Upper lobe of right lung (tissue), 1 donor: ENCODE measurements around the gene STK39. TPM values are rescaled to one million over a fixed set of nuclear protein-coding genes. Genes with fewer than 3 reads are reported as not detected.

Source experiments
- ATAC-seq: fragments of 200-7000 bp; cut with Tn5 transposase; one replicate; pipeline ENCODE4 v1.9.1; 2020; ENCODE audit warnings: mild to moderate bottlenecking, moderate library complexity
- DNase-seq: peaks from one replicate; pipeline ENCODE4 v3.0.0-alpha.2; 2020
- H3K27ac ChIP-seq: fragments of 200-600 bp; one replicate; pipeline ENCODE4 v1.8.0; 2022
- H3K27me3 ChIP-seq: fragments of 200-600 bp; one replicate; pipeline ENCODE4 v1.8.0; 2022; ENCODE audit warnings: mild to moderate bottlenecking
- H3K36me3 ChIP-seq: fragments of 200-600 bp; one replicate; pipeline ENCODE4 v1.8.0; 2022
- H3K4me1 ChIP-seq: fragments of 200-600 bp; one replicate; pipeline ENCODE4 v1.8.0; 2022
- H3K4me3 ChIP-seq: fragments of 200-600 bp; one replicate; pipeline ENCODE4 v1.8.0; 2022; ENCODE audit warnings: mild to moderate bottlenecking
- H3K9me3 ChIP-seq: fragments of 200-600 bp; one replicate; pipeline ENCODE4 v1.8.0; 2022
- intact Hi-C: fragments of 100-400 bp; cut with DNase I; formaldehyde crosslinking; loops from one replicate; pipeline ENCODE4 v1.11.0; 2022
- total RNA-seq: library from RNA; stranded (reverse); fragmentation: NEBNext Ultra II Directional; extraction: Animal tissue kit (Norgen Biotek cat#: 25700); gene quantifications from one replicate; pipeline ENCODE4 v1.2.1, GENCODE V29; 2021
- TF ChIP-seq, protein P1 (sequence below): fragments of 200-600 bp; IDR thresholded peaks from one replicate; pipeline ENCODE4 v1.8.0; 2022; ENCODE audit warnings: antibody characterized with exemption
- donor health status: DM: no; HTN: yes; CAD: no; lungs with severe emphysema.

The STK39 gene
- total RNA-seq, 1 donor from 2014 or later, result 13.2 TPM

DNA sequence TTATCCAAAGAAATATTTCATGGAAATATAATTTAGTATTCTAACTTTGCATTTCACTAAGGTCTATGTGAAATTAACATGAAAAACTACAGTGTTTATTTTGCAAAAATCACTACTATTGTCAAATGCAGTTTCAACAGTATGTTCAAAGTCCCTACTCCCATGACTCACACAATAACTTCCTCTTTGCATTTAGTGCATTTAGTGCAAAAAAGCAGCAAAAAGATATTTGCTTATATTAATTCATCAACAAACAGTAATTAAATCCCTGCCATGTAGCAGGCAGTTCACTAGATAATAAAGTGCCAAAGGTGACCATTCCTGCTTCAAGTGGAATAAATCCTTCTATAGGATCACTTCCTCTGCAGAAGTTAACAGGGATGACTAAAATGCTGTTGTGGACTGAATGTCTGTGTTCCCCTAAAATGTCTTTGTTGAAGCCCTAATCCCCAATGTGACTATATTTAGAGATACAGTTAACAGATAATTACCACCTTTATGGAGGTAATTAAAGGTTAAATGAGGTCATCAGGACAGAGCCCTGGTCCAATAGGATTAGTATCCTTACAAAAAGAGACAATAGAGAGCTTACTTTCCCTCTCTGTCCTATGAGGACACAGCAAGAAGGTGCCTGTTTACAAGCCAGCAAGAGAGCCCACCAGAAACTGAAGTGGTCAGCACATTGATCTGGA, 61.7 kb downstream of the STK39 start:
- Histone ChIP-seq H3K36me3 (peaks cover 10% of the 10 kb centered on the region), H3K27me3 (no peaks in the 10 kb centered on the region), H3K4me1 (peaks cover 22% of the 10 kb centered on the region), H3K27ac (no peak overlapping the region), H3K4me3 (no peak overlapping the region), H3K9me3 (no peaks in the 10 kb centered on the region)
- intact Hi-C loops, result no loop called here
- ATAC-seq (no peak), DNase-seq (no peak)
- TF ChIP-seq, protein P1, sequence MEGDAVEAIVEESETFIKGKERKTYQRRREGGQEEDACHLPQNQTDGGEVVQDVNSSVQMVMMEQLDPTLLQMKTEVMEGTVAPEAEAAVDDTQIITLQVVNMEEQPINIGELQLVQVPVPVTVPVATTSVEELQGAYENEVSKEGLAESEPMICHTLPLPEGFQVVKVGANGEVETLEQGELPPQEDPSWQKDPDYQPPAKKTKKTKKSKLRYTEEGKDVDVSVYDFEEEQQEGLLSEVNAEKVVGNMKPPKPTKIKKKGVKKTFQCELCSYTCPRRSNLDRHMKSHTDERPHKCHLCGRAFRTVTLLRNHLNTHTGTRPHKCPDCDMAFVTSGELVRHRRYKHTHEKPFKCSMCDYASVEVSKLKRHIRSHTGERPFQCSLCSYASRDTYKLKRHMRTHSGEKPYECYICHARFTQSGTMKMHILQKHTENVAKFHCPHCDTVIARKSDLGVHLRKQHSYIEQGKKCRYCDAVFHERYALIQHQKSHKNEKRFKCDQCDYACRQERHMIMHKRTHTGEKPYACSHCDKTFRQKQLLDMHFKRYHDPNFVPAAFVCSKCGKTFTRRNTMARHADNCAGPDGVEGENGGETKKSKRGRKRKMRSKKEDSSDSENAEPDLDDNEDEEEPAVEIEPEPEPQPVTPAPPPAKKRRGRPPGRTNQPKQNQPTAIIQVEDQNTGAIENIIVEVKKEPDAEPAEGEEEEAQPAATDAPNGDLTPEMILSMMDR, result no peak

DNA sequence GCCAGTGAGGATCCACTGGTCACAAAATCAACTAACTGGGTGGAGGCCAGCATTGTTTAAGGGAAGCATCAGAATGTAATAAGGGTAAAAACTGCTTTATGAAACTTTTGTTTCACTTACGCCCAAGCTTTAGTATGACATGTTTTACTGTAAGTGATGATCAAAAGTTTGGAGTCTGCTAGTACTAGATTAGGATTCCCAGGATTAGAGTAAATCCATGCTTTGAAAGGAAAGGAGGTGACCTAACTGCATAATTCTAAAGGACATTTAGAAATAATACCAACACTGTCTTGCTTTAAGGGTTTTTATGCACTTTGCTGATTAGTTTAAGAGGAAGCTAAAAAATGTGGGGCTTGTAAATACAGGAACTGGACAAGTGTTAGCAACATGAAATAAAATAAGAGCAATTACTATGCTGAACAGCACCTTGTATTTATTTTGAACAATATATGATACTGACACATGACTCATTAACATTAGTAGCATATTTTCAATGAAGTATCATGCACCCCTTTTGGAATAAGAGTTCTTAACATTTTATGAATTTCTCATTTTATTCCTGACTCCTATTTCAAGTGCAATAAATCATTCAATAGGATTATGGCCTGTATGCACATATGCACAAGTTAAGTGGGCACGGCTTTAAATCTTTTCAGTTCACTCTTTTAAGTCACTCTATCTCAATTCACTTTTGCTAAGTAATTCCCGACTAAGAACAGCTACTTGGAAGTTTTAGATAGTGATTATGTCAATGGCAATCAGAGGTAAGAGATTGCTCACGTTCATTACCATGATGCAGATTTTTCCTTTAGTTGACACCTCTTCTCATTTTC, 62.5 kb downstream of the STK39 start:
- Histone ChIP-seq H3K4me3 (no peak overlapping the region), H3K36me3 (peaks cover 10% of the 10 kb centered on the region), H3K9me3 (no peaks in the 10 kb centered on the region), H3K27me3 (no peaks in the 10 kb centered on the region), H3K4me1 (peaks cover 22% of the 10 kb centered on the region), H3K27ac (peak overlapping the region; percentile 2)
- no peak for DNase-seq
- intact Hi-C loops, result no loop called here
- peak; percentile 37 for ATAC-seq
- TF ChIP-seq, protein P1, result no peak

DNA sequence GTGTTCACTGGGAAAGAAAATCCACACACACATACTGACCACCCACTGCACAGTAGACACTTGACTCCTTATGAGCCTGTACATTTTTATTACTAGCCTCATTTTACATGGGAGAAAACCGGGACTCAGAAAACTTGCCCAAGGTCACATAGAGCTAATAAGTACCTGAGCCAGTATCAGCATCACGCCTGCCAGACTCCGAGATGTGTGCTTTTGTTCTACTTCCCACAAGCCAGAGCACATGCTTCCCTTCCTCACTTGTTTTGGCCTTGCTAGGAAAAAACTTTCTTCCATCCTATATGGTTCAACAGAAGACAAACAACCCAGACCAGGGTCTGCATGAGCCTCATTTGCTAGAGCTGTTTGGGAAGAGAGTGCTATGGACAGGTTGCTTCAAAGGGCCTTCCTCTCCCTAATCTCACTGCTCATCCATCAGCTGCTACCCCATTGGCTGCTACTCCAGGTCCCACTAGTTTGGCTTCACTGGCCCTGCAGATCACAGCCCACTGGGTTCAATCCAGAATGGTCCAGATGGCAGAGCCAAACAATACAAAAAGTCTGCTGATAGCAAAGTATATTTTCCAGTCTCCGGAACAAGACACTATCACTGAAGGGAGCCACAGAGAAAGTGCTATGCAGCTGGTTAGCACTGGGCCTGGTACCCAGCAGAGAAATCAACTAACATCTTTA, 63.9 kb downstream of the STK39 start:
- H3K27me3 ChIP-seq, result no peaks in the 10 kb centered on the region
- no peak overlapping the region for H3K27ac ChIP-seq

DNA sequence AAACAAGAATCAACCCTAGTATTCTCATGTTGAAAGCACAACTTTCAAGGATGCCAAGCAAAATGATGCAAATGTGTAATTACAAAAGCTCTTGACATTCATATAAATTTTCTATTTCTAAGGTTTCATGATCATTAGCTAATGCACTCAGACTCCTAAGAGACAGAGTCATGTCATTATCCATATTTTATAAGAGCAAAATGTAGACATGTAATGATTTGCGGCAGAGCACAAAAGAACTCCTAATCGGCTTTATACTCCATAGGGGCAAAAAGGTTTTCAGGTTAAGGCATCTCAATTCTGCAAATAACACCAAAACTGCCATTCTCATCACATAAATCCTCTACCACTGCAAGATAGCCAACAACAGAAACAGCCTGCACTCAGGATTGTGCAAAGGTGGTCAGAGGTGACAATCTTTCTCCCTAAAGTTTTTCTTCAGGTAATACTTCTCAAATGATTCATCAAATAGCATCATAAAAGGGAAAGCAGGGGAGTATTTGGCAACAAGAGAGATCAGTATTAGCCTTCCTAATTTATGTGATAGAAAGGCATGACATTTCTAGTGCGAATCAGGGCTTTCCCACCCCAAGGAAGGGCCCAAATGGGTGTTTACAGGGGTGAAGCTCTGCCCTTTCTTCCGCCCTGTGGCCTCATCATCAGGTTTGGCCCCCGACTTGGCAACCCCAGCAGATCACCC, 64.7 kb downstream of the STK39 start:
- intact Hi-C loops, result no loop called here
- Histone ChIP-seq H3K27ac (no peak overlapping the region), H3K36me3 (peaks cover 10% of the 10 kb centered on the region), H3K4me3 (no peak overlapping the region), H3K27me3 (no peaks in the 10 kb centered on the region), H3K4me1 (peaks cover 22% of the 10 kb centered on the region), H3K9me3 (no peaks in the 10 kb centered on the region)
- DNase-seq (no peak), ATAC-seq (no peak)
- TF ChIP-seq, protein P1, result no peak

More for the DNA sequence above, 63.9 kb downstream of the STK39 start:
- no peak for ATAC-seq
- Histone ChIP-seq H3K9me3 (no peaks in the 10 kb centered on the region), H3K4me3 (no peak overlapping the region), H3K36me3 (peaks cover 10% of the 10 kb centered on the region), H3K4me1 (peaks cover 22% of the 10 kb centered on the region)
- TF ChIP-seq, protein P1, result no peak
- no peak for DNase-seq
- intact Hi-C loops, result no loop called here

DNA sequence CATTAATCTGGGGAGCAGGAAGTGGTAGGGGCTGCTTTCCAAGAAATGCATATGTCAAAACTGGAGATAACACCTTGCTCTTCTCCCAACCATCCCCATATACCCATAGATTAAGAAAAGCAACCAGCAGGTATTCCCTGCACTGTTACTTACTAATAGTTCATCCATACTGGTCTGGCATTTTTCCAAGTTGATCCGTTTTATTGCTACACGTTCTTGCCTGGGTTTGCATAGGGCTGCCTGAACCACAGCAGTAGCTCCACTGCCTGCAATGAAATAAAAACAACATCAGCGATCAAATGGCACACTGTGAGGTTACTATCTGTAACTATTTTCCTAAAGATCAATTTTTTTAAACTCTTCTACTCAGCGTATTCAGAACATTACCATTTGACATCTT, 65.6 kb downstream of the STK39 start:
- Histone ChIP-seq H3K4me3 (no peak overlapping the region), H3K27ac (no peak overlapping the region), H3K27me3 (no peaks in the 10 kb centered on the region), H3K4me1 (peaks cover 22% of the 10 kb centered on the region), H3K36me3 (peaks cover 10% of the 10 kb centered on the region), H3K9me3 (no peaks in the 10 kb centered on the region)
- ATAC-seq, result no peak
- intact Hi-C loops, result no loop called here
- TF ChIP-seq, protein P1, result no peak
- DNase-seq, result no peak
